GM19023 (cell line): ENCODE data around the gene AGK.
A peak's percentile ranks its signal among the peaks of the same experiment; 100 is the strongest.

ENCODE experiments used
- ATAC-seq: cut with Tn5 transposase; IDR thresholded peaks from one replicate; pipeline ENCODE4 v1.9.1; 2021; ENCODE audit warnings: mild to moderate bottlenecking, moderate library complexity; ENCODE audit not compliant: unreplicated experiment

The AGK gene

DNA sequence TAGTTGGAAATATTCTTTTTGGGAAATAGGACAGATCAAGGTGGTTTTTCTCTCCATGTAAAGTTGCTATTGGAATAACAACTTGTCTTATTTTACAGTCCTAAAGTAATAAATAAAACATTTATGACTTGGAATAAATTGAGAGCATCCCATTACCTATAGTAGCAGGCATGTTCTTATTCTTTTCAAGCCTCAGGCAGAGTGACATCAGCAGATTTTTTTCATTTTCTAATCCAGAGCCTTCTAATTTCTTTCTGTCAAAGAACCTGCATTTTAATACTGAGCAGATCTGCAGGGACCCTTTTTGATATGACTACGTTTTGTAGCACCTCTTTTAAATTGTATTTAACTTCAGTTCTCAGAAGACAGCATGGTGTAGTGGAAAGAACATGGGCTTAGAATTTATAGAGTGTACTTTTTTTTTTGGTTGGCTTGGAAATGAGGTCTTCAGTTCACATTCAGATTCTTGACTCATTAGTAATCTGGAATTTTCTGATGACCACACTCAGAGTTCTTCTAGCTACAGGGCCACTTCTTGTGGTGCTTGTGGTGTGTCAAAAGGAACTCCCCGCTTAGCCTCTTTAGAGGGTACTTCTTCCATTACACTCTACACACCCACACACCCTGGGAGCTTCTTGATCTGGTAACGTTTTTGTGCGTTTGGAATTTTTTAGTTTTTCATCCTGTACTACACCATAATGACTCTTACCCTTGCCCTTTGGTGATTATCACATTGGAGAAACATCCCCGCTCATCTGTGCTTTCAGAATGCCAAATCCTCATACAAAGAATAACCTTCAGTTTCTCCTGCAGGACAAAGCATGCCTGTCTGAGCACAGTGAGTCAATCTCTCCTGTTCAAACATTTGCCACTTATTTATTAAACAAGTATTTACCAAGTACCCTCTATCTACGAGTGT lies 34.6 kb downstream of the AGK start:
- ATAC-seq, result peak; percentile 88

DNA sequence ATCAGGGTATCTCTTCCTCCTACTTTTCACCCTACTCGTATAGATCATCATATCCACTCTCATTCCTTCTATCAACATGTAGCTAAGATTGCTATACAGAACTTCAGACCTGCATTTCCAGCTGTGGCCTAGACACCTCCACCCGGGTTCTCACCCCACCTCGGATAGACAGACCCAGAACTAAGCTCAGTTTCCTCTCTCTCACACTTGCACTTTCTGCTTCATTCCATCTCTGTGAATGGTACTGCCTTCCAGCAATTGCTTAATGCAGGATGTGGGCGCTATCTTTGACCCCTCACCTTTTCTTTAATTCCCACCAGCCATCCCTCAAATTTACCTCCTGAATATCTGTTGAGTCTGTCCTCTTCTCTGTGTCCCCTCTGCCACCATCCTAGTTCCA lies 35.7 kb downstream of the AGK start:
- ATAC-seq, result no peak

DNA sequence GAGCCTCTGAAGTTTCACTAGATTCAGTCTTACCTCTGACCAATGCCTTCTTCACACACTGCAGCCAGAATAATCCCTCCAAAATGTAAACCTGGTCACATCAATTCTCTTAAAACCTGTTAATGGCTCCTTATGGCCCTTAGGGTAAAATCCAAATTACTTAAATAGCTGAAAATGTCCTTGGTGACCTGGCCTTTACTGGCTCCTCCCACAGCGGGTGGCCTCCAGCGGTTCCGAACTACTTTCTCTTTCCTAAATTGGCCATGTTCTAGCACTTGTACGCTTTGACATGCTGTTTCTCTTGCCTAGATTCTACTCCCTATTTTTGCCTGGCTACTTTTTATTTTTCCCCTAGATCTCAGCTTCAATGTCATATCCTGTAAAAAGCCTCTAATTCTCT lies 36.1 kb downstream of the AGK start:
- ATAC-seq, result no peak

DNA sequence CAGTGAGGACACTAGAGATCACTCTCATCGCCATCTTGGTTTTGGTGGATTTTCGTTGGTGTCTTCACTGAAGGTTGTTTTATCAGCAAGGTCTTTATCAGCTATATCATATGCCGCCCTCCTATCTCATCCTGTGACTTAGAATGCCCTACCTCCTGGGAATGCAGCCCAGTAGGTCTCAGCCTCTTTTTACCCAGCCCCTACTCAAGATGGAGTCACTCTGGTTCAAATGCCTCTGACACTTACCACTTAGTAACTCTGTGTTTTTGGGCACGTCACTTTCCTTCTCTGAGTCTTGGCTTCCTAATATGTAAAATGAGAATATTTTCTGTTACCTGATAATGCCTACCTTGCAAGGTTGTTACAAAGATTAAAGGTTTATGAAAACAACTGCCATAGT lies 37.7 kb downstream of the AGK start:
- no peak for ATAC-seq

DNA sequence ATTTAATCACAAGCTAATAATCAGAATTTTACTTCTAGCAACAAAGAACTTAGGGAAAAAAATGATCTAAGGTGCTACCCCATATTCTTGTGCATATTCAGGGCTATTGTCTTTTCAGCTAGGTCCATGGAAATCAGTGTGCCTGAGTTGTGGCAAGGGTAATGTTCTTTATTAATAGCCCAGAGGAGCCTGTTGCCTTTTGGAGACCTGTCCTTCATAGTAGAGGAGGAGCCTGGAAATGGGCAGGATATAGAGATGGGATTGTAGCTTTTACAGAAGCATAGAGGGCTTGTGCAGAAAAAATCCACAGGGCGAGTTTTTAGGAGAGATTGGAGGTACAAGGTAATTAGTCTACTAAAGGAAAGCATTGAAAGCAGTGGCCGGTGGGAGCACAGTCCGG lies 38.9 kb downstream of the AGK start:
- no peak for ATAC-seq

DNA sequence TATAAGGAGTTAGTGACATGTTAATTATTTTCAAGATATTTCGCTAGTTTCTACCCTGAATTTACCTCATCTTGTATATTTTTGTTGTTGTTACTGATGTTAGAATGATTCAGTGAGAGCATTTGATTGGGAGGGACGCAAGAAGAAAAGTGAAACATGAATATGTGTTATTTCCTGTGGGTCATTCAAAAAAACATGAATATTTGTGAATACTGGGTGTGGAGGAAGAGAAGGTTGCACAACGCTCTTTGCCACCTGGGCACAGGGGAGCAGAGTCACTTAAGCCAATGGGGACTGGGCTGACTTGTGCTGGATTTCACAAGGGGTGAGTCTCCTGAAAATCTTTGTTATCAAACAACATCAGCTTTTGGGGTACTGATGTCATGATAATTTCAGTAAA lies 39.5 kb downstream of the AGK start:
- no peak for ATAC-seq

DNA sequence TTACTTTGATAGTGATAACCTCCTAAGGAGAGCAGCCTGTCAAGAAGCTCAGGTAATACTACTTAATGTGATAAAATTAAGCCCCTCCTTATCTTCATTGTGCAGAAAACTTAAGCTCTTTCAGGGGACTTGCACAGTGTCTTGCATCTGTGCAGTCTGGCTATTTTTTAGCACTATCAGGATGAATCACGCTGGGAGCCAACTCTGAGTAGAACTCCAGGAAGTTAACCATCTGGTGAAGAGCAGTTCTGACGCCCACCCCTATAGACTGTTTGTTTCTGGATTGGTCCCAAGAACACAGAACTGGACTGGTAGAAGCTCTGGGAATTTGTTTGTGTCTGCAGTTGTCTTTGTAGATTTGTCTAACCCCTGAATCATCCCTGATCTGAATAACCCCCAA lies 41.9 kb downstream of the AGK start:
- ATAC-seq, result no peak

DNA sequence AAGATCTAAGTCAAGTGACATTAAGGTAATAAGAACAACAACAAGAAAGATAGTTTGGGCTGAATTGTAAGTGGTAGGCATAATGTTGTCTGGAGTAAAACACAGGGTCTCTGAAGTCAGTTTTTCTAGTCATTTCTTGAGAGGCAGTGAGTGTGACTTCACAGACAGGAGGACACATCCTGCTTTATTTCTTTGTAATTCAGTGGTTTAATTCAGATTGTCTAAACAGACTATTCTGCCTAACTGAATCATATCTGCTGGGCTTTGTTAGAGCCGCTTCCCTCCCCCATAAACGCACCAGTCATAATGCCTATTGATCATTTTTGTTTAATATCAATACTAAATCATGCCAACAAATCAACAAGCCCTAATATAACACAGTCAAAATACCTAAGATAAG lies 46.8 kb downstream of the AGK start:
- no peak for ATAC-seq

DNA sequence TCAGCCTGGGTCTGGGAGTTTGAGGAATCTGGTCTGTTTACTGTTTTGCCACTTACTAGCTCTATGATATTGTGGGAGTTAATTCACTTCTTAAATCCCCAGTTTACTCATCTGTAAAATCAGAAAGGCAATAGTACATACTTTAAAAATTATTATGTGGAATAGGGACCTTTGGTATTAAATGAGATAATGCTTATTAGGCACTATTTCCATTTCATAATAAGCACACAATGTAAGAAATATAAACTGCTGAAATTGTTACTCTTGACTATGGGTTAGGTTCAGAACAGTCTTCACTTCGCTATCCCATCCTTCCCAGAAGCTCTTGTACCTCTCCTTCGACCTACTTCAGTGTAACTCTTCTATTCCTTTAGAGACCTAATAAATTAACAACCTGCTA lies 47.2 kb downstream of the AGK start:
- ATAC-seq, result no peak

DNA sequence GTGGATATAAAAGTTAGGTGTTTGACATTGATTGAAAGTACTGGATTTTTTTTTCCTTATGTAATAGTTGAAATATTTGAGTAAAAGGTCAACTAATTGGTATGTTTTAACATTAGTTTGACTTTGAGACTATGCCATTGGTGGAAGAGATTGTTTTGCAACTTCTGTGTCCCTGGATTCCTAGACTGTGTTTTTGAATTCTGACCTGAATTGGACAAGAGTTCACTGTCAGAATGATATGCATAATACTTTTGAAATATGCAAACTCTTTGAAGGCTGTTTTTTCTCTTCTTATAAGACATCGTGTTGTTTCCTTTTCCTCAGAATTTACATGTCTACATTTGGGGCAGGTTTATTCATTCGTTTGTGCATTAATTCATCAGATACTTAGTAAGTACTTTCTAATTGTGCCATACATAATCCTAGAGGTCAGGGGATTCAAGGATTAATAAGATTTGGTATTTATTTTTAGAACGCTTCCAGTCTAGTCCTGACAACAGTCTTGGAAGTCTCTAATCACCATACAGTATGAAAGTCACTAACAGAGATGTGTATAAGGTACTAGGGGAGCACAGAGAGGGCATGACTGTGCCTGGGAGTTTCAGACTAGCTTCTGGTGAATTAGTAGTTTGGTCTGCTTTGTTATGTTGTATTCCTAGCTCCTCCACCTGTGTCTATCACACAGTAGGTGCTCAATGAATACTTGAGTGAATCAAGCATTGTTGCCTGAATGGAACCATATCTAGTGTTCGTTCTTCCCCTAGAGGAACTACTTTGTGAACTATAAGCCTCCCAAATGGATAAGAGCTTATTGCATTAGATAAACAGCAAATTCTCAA lies 49.2 kb downstream of the AGK start:
- ATAC-seq, result no peak

DNA sequence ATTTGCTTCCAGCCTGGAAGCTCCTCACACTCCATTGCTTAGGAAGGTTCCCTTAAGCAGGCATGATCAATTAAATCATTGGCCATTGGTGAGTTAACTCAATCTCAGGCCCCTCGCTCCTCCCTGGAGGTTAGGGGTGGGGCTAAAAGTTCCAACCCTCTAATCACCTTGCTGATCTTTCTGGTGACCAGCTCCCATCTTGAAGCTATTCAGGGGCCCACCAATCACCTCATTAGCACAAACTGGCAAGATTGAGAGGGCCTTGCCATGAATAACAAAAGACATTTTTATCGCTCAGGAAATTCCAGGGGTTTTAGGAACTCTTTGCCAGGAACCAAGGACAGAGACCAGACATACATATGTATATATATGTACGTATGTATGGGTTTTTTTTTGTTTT lies 58.4 kb downstream of the AGK start:
- ATAC-seq, result no peak

DNA sequence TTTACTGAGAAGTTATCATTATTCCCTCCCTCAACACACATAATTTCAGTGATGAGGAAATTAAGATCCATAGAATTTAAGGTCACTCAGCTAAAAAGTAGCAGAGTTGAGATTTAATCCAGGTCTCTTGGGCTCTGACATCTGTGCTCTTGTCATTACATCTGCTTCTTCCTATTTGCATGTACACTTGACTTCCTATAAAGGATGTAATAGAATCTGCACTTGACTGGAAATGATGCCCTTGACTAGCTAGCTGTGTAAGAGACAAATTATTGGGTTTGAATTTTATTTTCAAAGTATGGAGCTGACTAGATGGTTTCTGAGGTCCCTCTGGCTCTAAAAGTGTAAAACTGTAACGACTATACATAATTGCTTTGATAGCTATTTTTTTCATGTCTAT lies 59.5 kb downstream of the AGK start:
- ATAC-seq, result no peak

DNA sequence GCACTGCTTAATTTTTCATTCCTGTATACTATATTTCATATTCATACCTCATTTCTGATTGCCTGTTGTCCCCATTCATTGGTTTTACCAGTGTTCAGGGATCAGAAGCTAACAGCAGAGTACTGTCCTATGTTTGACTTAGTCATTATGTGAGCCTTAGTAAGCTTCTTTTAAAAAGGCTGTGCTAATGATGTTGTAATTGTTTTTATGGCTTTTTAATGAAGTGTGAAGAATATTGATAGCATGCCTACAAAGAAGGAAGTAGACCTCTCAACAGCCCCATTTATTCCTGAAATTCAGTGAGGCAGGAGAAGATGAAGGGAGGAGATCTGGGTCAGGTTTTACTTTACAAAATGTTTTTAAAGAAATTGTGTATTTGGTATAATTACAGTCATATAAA lies 61.7 kb downstream of the AGK start:
- ATAC-seq, result no peak

DNA sequence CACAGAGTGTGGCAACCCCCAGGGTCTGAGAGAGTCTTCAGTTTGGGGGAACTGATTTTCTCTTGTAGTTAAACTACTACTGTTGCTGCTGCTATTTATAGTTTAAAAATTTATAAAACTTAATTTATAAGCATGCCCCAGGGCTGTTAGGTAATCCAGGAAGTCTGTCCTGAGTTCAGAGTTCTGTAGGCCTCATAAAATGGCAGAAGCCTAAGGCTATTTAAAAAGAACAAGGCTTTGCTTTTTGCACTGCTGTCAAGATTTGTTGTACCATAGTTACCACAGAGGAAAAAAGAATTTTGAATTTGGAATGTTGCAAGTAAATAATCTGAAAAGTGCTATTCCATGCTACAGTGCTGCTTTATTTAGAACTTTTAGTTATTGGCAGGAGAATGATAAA lies 66.1 kb downstream of the AGK start:
- ATAC-seq, result no peak

DNA sequence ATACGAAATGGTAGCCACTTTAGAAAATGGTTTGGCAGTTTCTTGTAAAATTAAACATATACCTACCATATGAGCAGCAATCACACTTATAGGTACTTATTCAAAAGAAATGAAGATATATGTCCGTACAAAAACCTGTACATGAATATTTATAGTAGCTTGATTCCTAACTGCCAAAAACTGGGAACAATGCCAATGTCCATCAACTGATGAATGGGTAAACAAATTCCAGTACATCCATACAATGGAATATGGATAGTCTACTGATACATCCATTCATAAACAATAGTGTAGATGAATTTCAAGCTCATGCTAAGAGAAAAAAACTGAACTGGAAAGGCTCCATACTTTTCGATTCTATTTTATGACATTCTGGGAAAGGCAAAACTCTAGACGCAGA lies 68.5 kb downstream of the AGK start:
- ATAC-seq, result no peak

DNA sequence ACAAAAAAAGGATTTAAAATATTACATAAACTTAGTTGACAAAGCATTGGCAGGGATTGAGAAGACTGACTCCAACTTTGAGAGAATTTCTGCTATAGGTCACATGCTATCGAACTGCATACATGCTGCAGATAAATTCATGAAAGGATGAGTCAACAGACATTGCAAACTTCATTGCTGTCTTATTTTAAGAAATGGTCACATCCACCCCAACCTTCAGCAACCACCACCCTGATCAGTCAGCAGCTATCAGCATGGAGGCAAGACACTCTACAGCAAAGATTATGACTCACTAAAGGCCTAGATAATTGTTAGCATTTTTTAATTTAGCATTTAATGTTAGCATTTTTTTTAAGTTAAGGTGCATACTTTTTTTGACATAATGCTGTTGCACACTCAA lies 73.6 kb downstream of the AGK start:
- no peak for ATAC-seq

DNA sequence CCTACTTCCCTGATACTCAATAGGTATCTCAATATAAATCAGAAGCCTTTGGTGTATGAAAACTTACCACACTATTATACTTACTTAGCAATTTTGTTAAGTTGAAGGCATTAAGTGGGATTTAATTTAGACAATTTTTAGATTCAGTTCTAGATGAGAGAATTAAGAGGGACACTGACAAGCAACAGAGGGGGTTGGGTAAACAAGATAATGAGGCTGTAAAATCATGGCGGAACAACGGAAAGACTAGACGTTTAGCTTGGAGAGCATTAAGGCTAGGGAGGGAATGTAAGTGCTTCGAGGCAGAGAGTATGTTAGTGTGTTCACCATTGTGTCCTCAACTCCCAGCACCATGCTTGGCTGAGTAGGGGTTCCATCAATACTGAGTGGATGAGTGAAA lies 79.4 kb downstream of the AGK start:
- ATAC-seq, result no peak

DNA sequence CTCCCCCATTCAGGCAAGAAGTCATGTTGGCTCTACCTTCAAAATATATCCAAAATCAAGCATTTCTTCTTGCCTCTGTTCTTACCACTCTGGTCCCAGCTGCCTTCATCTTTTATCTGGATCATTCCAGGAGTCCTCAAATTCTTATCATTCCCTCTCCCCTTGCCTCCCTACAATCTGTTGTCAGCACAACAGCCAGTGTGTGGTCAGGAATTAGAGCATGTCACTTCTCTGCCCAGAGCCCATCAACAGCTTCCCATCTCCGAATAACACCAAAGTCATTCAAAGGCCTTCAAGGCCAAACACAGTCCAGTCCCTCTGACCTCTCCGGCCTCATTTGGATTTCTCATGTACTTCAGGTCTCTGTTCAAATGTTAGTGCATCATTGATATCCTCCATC lies 80.3 kb downstream of the AGK start:
- ATAC-seq, result no peak

DNA sequence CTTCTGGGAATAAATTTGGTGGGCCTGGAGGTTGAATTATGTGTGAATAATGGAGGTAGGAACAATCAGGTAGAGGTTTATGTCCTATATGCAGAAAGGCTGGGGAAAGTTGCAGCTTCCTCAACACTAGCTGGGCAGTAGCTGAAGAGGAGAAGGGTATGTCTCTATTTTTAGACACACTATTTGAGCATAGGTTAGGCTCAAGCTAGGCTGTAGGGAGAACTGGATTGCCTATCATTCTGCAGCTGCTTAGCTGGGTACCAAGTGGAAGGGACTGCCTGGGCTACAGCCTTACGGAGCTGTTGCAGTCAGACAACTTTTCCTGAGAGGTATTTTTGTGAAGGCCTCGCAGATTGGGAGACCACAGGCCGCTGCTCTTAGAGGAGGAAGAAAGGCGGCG lies 82.9 kb downstream of the AGK start:
- ATAC-seq, result no peak

DNA sequence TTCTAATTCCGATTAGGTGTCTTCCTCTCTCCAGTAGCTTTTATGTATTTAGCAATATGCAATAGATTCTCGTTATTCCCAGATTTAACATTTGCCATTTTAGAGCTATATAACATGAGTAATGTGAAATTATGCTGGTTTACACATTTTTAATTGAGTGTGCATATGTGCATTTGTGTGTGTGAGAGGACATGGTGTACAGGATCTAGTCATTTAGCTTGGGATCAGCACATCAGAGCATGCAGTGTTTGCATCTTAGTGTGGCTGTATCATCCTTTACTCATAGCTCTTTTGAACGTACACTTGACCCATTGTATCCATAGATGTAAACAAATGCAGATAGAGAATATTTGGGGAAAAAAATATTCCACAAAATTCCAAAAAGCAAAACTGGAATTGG lies 84.8 kb downstream of the AGK start:
- ATAC-seq, result no peak

DNA sequence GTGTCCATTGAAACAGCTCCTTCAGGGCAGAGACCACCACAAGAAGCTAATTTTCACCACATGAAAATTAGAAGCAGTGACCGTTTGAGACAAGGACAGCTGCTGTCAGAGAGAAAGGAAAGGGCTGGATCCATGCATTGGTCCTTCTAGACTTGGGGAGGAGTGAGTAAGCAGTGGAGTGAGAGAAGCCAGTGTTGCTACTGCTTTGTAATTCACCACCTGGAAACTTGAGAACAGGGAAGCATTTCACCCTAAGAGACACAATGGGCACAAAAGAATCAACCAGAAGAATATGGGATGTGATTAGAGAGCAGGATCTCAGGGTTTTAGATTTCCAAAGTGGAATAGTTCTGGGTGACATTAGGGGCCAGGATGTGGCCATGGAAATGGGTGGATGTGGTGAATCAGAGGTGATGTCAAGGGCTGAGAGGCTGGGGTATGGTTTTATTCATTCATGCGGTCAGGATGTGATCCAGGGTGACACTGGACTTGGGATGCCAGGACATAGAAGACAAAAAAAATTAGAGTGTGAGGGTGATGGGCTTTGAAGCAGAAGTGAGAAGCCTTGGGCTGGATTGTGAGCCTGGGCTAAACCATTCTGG lies 89.1 kb downstream of the AGK start:
- ATAC-seq, result no peak

DNA sequence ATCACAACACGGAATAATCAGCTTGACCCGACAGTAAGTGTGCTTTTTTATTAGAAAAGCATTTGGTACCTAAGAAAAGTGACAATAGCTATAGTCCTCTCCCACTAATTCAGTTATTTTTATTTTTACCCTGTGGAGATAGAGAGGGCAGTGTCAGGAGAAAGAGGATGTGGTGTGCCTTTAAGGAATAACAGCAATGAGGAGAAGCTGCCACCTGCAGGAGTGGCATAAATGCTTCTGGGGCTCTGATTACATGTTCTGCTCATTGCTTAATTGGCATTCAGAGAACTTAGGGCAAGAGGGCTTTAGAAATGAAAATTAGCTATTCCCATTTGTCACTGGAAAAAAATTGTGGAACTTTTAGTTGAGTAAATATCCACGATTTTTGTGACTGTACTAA lies 90.7 kb downstream of the AGK start:
- no peak for ATAC-seq
